HG03378 (cell line): ENCODE measurements around the gene PAAF1.

ENCODE experiments used
- ATAC-seq: cut with Tn5 transposase; IDR thresholded peaks from one replicate; pipeline ENCODE4 v1.9.1; 2021; ENCODE audit warnings: mild to moderate bottlenecking, moderate library complexity; ENCODE audit not compliant: unreplicated experiment

The PAAF1 gene, protein sequence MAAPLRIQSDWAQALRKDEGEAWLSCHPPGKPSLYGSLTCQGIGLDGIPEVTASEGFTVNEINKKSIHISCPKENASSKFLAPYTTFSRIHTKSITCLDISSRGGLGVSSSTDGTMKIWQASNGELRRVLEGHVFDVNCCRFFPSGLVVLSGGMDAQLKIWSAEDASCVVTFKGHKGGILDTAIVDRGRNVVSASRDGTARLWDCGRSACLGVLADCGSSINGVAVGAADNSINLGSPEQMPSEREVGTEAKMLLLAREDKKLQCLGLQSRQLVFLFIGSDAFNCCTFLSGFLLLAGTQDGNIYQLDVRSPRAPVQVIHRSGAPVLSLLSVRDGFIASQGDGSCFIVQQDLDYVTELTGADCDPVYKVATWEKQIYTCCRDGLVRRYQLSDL

DNA sequence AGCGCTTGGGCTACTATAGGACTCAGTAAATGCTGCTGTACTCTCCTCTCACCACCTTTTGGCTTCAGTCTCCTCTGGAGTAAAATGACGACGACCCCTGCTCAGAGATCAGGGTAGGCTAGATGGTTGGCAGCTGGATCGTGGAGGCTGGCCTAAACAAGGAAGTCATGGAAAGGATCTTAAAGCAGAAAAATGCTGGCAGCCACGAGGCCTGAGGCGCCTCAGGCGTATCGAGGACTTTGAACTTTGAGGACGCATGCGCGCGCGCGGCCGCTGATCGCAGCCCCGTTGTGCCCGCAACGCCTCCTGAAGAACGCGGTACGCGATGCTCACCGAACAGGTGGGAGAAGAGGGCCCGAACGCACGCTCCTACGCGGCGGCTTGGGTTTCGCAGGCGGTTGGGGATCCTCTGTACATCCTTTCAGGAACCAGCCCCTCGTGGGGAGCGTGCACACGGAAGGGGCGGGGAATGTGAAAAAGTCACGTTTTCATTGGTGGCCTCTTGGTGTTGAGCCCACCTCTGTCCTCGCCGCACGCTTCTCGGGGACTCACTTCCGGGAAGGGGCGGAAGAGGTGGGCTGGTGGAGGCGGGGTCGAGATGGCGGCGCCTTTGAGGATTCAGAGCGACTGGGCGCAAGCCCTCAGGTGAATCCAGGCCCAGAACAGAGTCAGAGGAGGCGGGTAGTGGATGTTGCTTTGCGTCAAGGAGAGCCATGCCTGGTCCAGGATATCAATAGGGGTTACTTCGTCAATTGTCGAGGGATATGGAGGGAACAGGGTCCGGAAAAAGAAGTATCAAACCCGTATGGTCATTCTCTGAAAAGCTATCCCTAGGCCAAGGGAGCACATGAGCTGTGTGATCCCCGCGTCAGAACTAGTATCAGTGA lies at the start of gene PAAF1, which contains the start of gene COA4:
PAAF1 (plus strand) TSS at position 576 of the 887 bp plus-strand sequence; CDS start at position 599, 23 bp downstream.
COA4 (minus strand) TSS at position 423 of the 887 bp plus-strand sequence. CDS start 3,468 bp downstream, outside the sequence.
- ATAC-seq = peak; percentile 94

DNA sequence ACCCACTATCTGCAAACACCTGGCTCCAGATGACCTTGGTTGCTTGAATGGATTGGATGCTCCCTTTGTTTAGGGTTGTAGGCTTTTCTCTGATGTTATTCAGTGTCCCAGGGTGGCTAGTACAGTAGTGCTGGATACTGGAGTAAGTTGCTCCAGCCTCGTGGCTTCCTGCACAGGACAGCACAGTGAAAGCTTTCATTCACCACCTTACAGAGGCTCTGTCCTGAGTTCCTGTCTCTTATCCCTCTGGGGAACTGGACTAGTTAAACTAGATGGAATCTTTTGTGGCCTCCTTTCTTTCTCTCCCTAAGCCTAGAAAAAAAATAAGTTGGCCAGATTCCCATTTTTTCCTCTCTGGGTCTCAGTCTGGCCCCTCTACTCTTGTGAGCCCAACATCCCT lies 46.5 kb upstream of the PAAF1 start:
- no peak for ATAC-seq

DNA sequence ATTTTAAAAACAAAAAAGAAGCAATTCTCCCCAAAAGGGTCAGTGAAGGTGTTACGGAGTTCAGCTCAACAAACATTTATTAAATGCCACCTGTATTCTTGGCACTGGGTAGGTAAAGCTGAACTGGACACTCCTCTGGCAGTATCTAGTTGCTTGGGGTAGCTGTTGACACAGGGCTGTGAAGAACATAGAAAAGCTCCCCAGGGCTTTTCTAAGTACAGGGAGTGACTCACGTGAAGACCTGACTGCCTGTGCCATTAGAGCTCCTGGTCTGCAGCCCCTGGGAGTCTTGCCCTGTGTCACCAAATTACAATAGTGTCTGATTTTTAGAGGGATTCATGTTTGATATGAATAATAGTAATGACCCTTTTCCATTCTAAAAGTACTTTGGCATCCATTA lies 43.7 kb upstream of the PAAF1 start:
- no peak for ATAC-seq

DNA sequence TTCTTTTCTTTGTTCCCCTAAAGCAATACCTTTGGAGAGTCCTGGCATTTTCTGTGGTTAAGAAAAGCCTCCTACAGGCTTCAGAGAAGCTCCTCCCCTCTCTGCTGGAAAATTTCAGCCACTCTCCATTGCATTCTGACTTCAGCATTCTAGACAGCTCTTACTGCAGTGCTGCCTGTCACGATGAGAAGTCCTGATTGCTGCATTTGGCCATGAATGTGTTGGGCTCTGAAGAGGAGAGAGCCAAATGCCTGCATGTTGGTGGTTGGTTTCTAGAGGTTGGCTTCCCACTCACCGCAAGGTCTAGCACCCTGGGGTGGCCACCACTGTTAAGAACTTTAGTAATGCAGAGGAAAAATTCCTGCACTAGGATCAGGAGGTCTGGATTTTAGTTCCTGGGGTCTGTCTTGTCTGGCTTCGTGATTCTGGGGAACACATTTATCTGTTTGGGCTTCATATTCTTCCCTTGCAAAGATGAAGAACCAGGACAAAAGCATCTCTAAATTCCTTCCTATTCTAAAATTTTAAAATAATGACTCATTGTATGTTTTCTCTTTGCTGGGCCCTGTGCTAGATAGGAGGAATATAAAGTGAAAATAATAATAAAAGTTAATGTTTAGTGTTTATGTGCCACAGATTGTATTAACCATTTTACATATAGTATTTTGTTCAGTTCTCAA lies 38.2 kb upstream of the PAAF1 start:
- no peak for ATAC-seq

DNA sequence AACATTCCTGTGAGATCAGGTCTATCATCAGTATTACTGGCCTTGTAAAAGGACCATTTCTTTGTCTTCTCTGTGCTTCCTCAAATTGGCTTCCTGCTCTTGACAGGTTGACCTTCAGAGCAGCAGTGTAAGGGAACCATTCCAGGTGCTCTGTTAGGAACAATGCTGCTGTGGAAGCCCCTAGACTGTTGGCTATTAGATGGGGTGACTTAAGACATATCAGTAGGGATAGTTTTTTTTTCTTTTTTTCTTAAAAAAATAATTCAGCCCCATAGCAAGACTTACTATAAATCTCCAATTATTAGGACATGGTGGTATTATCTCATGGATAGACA lies 37.7 kb upstream of the PAAF1 start:
- no peak for ATAC-seq

DNA sequence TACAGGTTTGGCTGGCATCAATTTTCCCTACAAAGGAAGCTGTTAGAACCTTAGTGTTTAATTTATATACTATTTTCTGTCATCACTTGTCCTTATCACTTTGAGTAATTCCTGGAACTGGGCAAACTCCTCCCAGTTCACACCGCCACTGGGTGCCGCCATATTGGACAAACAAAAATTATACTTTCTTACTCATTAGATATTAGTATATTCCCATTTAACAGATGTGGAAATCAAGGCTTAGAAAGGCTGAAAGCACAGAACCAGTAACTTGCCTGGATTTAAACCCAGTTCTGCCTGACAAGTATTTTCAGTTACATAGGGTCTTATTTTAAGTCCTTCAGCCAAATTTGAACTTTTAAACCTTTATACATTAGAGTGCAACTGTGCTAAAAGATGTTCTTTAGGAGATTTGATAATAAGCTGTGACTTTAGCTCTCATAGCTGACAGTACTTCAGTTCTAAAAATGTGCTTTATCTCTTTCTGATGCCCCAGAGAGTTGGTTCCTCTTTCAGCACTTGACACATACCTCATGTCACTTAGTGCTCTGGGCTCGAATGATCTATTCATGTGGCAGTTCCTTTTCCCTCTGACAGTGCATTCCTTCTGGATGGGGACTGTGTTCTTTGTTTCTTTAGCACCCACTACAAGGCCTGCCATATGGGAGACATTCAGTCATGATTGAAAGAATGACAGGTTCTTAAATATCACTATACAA lies 25.6 kb upstream of the PAAF1 start:
- no peak for ATAC-seq

DNA sequence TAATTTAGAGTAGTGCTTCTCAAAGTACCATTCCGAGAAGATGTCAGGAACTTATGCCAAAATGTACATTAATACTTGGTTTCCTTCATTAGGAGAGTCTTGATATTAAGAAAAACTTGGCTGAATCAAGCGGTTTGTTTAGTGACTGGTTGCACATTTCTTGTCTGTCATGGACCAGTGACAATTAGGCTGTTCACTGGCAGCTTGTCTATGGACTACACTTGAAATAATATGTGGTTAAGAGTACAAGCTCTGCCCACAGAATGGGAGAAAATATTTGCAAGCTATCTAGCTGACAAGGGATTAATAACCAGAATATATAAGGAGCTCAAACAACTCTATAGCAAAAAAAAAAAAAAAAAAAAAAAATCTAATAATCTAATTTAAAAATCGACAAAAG lies 24.8 kb upstream of the PAAF1 start:
- no peak for ATAC-seq

DNA sequence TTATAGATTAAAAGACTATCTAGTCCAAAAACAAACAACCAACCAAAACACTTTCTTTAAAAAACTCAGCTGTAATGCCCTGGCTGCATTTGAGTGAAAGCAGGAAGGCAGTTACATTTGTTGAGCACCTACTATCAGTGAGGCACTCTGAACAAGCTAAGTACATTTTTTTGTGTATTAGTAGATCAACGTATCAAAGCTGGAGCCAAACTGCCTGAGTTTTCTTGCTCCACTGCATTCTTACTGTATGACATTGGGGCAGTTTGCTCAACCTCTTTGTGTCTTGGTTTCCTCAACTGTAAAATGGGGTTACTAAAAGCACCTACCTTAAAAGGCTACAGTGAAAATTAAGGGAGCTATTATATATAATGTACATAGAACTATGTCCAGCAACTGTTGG lies 22.1 kb upstream of the PAAF1 start:
- no peak for ATAC-seq

DNA sequence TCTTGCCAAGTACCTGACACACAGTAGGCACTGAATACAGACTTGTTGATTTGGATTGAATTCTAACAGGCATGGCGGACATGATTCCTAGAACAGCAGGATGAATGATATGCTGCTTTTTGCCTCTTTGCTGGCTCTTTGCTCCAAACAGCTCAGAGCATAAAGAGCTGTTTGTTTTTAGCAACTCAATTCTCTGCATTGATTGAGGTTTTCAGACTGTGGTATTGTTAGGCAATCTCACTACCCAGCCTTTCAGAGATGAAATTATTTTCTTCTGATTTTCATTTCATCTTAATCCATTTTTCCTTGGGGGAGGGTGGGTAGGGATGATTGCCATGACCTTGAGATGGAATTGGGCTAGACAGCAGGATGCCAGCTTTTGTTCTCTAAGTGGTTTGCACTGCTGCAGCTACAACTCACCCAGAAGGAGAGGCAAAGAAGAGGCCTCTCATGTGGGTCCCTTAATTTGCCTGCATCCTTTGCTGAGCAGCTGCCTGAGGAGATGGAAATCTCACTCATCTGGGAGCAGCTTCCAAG lies 20.7 kb upstream of the PAAF1 start:
- ATAC-seq = no peak

DNA sequence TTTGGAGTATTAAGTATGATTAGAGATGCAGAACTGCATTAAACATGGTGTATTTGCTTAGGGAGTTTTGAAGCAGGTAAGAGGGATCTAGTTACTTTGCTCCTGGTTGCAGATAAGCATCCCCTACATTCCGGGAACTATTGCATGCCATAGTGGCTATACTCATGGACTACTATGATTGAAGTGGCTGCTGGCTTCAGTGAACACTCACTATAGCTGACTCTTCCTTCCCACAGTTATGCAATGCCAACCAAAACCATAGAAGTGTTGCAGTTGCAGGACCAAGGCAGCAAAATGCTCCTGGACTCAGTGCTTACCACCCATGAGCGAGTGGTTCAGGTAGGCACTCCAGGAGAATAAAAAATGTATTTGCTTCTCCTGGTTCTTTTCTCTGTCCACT lies 17.1 kb upstream of the PAAF1 start:
- no peak for ATAC-seq

DNA sequence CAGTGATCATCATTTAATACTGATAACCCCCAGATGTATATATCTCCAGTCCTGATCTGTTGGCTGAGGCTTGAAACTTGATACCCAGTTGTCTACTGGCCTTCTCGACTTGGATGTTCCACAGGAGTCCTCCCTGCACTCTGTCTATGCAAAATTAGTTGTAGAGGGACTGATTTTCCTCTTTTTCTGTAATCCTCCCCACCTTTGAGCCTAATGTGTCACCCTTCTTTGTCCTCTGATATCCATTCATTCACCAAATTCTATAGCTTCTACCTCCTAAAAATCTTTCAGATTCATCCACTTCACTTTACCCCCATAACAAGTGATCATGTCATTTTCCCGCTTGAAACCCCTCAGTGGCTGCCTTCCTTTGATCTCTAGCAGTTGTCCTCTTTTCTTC lies 16.6 kb upstream of the PAAF1 start:
- ATAC-seq = no peak

DNA sequence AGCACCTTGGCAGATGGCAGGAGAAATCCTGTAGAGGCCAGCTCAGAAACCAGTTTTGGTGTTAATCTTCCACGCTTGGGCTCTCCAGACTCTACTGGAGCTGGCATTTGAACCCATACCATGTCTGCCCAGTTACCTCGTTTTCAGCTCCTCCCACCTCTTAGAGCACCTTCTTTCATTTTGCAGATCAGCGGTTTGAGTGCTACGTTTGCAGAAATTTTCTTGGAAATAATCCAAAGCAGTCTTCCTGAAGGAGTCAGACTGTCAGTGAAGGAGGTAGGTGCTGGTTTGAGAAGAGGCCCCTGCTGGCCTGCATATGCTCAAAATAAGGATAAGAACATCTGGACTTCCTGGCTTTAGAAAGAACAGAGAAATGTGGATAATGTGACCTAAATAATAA lies 13.8 kb upstream of the PAAF1 start:
- no peak for ATAC-seq

DNA sequence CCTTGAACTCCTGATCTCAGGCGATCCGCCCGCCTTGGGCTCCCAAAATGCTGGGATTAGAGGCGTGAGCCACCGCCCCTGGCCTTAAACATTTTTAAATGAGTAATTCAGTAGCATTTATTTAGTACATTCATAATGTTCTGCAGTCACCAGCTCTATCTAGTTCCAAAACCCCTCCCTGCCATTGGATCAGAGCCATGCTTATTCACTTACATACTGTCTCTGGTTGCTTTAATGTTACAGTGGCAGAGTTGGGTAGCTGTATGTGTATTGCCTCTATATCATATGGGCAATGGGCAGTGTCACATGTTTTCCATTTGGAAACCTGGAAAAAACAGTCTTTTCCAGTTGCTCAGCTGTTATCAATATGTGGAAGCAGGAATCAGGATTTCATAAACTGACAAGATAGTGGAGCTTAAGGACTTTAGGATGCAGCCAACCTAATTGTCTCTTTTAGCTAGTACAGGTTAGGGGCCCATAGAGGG lies 10.7 kb upstream of the PAAF1 start:
- no peak for ATAC-seq

DNA sequence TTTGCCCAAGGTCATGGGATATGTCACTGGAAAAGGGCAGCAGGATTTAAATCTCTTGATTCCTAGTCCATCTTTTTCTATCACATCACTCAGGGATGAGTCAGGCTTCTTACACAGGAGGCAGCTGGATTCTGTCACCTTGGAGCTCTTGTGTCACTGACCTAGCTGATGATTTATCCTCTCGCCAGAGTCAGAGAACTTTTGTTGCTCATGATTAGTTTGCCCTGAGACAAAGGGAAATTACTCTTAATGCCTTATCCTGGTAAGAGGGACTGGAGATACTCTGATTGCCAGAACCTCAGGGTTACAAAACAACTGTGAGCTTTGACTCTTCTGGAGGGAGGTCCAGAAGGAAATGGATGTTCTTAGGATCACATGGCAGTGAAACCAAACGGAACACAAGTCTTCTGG lies 10.2 kb upstream of the PAAF1 start:
- ATAC-seq = no peak

DNA sequence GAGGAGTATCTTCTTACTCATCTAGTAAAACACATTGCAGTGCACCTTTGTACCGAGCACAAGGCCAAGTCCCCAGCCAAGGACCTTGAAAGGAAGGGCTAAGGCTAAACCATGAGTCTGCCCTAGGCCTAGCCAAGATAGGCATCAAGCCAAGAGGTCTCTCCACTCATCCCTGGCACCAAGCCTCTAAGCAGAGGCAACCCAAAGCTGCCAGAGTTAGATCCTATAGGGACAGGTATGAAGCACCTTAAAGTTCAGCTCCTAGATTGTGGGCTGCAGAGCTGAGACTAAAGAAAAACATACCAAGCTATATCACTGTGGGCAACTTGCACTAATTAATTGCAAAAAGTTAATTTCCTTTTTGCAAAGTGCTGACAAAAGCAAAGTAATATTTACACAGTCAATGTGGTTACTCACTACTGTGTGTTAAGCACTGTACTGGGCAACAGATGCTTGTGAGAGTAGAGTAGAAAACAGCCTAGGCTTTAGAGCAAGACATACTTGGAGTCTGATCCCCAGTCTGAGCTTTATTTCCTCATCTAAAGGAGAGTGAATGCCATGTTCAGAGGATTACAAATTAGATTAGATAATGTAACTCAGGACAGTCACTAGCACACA lies 7.4 kb upstream of the PAAF1 start:
- no peak for ATAC-seq

DNA sequence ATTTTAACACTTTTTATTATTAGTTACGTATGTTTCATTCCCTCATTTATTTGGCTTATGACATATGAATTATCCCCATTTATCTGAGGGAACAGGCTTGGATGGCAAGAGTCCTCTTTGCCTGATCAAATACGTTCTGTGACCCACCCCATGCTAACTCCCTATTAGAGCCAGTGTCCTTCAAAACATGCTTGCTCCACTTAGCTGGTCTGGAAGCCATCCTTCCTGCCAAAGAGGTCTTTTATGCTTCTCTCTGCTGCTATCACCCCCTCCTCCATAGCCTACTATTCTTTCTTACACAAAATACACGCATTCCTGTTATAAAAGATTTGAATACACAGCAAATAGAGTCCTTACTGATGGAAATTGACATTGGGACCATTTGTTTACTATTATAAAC lies 6.5 kb upstream of the PAAF1 start:
- ATAC-seq = no peak

DNA sequence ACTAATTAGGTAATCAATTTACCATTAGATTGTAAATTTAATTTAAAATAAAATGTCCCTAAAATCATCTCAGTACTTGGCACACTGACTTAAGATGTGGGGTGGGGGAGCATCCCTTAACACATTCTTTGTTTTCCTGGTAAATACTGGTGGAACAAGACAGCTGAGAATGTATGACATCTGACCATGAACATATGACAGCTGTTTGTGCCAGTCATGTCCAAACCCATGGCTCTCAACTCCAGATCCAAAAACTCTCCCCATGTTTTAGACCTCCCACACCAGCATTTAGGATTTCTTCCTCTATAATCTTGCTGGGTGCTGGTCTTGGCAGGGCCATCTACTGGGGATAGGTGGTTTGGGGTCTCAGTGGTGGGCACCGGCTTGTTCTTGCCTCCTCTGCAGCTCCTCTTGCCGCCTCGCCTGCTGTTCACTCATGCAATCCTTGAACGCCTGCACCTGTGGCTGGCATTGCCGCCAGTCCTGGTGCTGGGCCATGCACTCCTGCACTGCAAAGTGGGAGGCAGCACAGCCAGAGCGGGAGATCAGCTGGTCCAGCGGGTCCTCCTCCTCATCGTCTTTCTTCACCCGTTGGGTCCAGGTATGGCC lies 3.9 kb upstream of the PAAF1 start:
- no peak for ATAC-seq

DNA sequence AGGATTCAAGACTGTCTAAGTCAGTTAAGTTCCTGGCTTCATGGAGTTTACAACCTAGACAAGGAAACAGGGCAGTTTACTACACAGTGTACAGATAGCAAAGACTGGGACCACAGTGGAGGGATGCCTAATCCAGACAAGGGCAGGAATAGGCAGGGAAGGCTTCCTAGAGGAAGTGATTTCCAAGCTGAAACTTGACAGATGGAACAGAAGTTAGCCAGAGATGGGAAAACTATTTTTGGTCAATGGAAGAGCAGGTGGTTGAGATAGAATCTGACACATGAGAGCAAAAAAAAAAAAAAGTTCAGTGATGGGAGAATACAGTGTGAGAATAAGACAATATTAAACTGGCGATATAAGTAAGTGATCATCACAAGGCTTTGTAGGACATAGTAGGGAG lies 1.4 kb upstream of the PAAF1 start:
- no peak for ATAC-seq

DNA sequence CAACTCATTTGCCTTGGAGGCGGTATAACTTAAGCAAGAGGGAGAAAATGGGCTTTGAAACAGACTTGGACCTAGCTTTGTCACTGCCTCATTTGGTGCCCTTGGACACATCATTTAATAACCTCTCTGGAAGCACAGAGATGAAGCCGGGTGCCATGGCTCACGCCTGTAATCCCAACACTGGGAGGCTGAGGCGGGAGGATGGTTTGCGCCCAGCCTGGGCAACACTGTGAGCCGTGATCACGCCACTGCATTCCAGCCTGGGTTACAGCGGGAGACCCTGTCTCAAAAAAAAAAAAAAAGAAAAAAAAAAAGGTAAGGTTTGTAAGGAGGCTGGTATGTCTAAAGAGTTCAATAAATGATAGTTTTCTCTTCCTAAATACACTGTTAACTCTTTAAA lies 959 bp upstream of the PAAF1 start:
- ATAC-seq = no peak

DNA sequence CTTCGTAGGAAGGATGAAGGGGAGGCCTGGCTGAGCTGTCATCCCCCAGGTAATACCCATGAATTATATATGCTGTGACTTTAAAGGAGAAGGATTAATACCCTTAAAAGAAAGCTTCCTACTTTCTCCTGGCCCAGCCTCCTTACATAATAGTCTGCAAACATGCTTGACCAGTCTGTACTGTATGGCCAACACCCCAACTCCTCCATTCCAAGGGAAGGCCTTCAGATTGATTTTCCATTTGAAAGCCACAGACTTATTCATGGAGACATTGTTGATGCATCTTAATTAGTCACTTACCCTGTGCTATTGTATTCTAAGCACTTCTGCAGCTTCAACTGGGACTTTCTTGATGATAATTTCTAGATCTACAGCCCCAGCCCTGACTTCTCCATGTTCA lies 2.0 kb downstream of the PAAF1 start:
- ATAC-seq = no peak
